HG03159 (cell line): ENCODE results near the gene CEP85.
"Not testable (repeated sequence)": the region's sequence is repeated elsewhere in the genome, so short reads cannot be mapped to it uniquely, and the experiment has no call there.

Experiments
- ATAC-seq: cut with Tn5 transposase; IDR thresholded peaks from one replicate; pipeline ENCODE4 v1.9.1; 2021; ENCODE audit warnings: mild to moderate bottlenecking, moderate library complexity; ENCODE audit not compliant: unreplicated experiment

The CEP85 gene

GRCh38 chr1:26307966-26308899, 74.2 kb downstream of the CEP85 start:
- not testable (repeated sequence) for ATAC-seq

GRCh38 chr1:26314501-26314900, 80.5 kb downstream of the CEP85 start:
- no peak for ATAC-seq

- no peak for ATAC-seq
These were observed 82.2 kb downstream of the CEP85 start for GRCh38 chr1:26315874-26316850.

- ATAC-seq, result no peak
These were observed 83.1 kb downstream of the CEP85 start for GRCh38 chr1:26317146-26317545.

GRCh38 chr1:26317612-26318337, 83.8 kb downstream of the CEP85 start, which contains the start of gene CD52:
Gene CD52 (plus strand): TSS chr1:26317958. CDS start chr1:26318018, 60 bp downstream.
- ATAC-seq, result peak; percentile 44

GRCh38 chr1:26318338-26319064, 84.5 kb downstream of the CEP85 start:
- no peak for ATAC-seq

GRCh38 chr1:26320896-26321295, 86.9 kb downstream of the CEP85 start:
- no peak for ATAC-seq

GRCh38 chr1:26321315-26322041, 87.5 kb downstream of the CEP85 start:
- ATAC-seq, result no peak

GRCh38 chr1:26322042-26322331, 88.0 kb downstream of the CEP85 start:
- no peak for ATAC-seq

GRCh38 chr1:26323382-26323781, 89.4 kb downstream of the CEP85 start:
- ATAC-seq, result no peak

GRCh38 chr1:26324550-26324949, 90.5 kb downstream of the CEP85 start:
- no peak for ATAC-seq

GRCh38 chr1:26327956-26328362, 94.0 kb downstream of the CEP85 start:
- ATAC-seq, result no peak
